SU-DHL-6 (cell line): ENCODE measurements around the gene P2RY14.

Experiments used
- H2AFZ ChIP-seq: fragments of 200-600 bp; sonication (generic); 2 replicates; pipeline ENCODE4 v1.6.1; 2014; ENCODE audit warnings: low read depth, mild to moderate bottlenecking, moderate library complexity, mixed read lengths, antibody characterized with exemption, low read length; ENCODE audit not compliant: severe bottlenecking
- H3F3A ChIP-seq: fragments of 200-600 bp; shearing (Covaris generic); 2 replicates; pipeline ENCODE4 v1.6.0; 2016; ENCODE audit warnings: antibody characterized with exemption, mild to moderate bottlenecking; ENCODE audit not compliant: insufficient read depth
- H3K27ac ChIP-seq: fragments of 200-600 bp; sonication (generic); 2 replicates; pipeline ENCODE4 v1.5.1; 2016; ENCODE audit warnings: low read depth, mild to moderate bottlenecking, low read length, moderate library complexity, mixed read lengths
- H3K27me3 ChIP-seq: fragments of 200-600 bp; sonication (generic), shearing (Covaris generic); 2 replicates; pipeline ENCODE4 v1.6.0; 2014; ENCODE audit warnings: mild to moderate bottlenecking, low read length
- H3K36me3 ChIP-seq: fragments of 200-600 bp; sonication (generic); 2 replicates; pipeline ENCODE4 v1.6.1; 2014; ENCODE audit warnings: mild to moderate bottlenecking, low read length, mixed read lengths
- H3K4me2 ChIP-seq: fragments of 300-600, 200-600 bp; shearing (Covaris generic), sonication (generic); 2 replicates; pipeline ENCODE4 v1.6.0; 2014; ENCODE audit warnings: low read length, low read depth, mild to moderate bottlenecking; ENCODE audit not compliant: poor library complexity, severe bottlenecking
- H3K4me3 ChIP-seq: fragments of 200-600 bp; sonication (generic); 2 replicates; pipeline ENCODE4 v1.5.1; 2014; ENCODE audit warnings: antibody characterized with exemption, low read length, mild to moderate bottlenecking, mixed read lengths; ENCODE audit not compliant: insufficient read depth, poor library complexity, severe bottlenecking
- H3K79me2 ChIP-seq: fragments of 200-600 bp; sonication (generic); 2 replicates; pipeline ENCODE4 v1.6.1; 2014; ENCODE audit warnings: mild to moderate bottlenecking, low read length, moderate library complexity; ENCODE audit not compliant: insufficient read depth
- H3K9ac ChIP-seq: fragments of 200-600 bp; sonication (generic); 2 replicates; pipeline ENCODE4 v1.7.0; 2014; ENCODE audit warnings: mild to moderate bottlenecking, low read length
- H3K9me2 ChIP-seq: fragments of 200-600 bp; sonication (generic); replicated peaks from 2 replicates; pipeline ENCODE4 v1.6.1; 2014; ENCODE audit warnings: low read length; ENCODE audit not compliant: insufficient read depth
- H3K9me3 ChIP-seq: fragments of 200-600 bp; sonication (generic); 2 replicates; pipeline ENCODE4 v1.6.1; 2014; ENCODE audit warnings: low read length, mixed read lengths; ENCODE audit not compliant: insufficient read depth
- H4K20me1 ChIP-seq: fragments of 200-600 bp; sonication (generic); 2 replicates; pipeline ENCODE4 v1.6.1; 2014; ENCODE audit warnings: low read depth, mild to moderate bottlenecking, antibody characterized with exemption, low read length, moderate library complexity, mixed read lengths
- CTCF ChIP-seq: fragments of 200-600 bp; sonication (generic); IDR thresholded peaks from one replicate; pipeline ENCODE4 v1.5.1; 2017; ENCODE audit warnings: antibody characterized with exemption, mild to moderate bottlenecking, low read length, moderate library complexity; ENCODE audit not compliant: insufficient read depth, poor library complexity, severe bottlenecking
- EZH2phosphoT487 ChIP-seq: fragments of 200-600 bp; sonication (generic), shearing (Covaris generic); conservative IDR thresholded peaks from 2 replicates; pipeline ENCODE4 v1.6.1; 2018; ENCODE audit warnings: mild to moderate bottlenecking, antibody characterized with exemption, low read length, moderate library complexity, mixed read lengths

P2RY14 gene

GRCh38 chr3:151191095-151191494 lies 87.2 kb downstream of the P2RY14 start:
- Histone ChIP-seq H3K36me3 (peaks cover 13% of the 10 kb centered on the region; the same call in 1 of the 2 replicates), H3K27me3 (no peaks in the 10 kb centered on the region), H3K27ac (no peak overlapping the region), H3K4me2 (no peak overlapping the region), H4K20me1 (no peaks in the 10 kb centered on the region), H2AFZ (no peak overlapping the region), H3K9ac (no peak overlapping the region), H3K9me2 (no peaks in the 10 kb centered on the region), H3K4me3 (no peak overlapping the region), H3K9me3 (no peaks in the 10 kb centered on the region), H3F3A (no peaks in the 10 kb centered on the region), H3K79me2 (no peaks in the 10 kb centered on the region)
- TF ChIP-seq CTCF = no peak

- Histone ChIP-seq H3F3A (no peaks in the 10 kb centered on the region), H2AFZ (no peak overlapping the region), H3K27me3 (no peaks in the 10 kb centered on the region), H3K4me3 (no peak overlapping the region), H3K4me2 (no peak overlapping the region), H3K27ac (no peak overlapping the region), H3K9me3 (no peaks in the 10 kb centered on the region), H4K20me1 (no peaks in the 10 kb centered on the region), H3K9me2 (no peaks in the 10 kb centered on the region), H3K36me3 (peaks cover 2% of the 10 kb centered on the region; the same call in 1 of the 2 replicates), H3K79me2 (no peaks in the 10 kb centered on the region), H3K9ac (no peak overlapping the region)
- TF ChIP-seq EZH2phosphoT487 (no peak), CTCF (no peak)
Observed at GRCh38 chr3:151183265-151183671, 95.1 kb downstream of the P2RY14 start.

- no peak overlapping the region for H3K4me2 ChIP-seq
- no peak for TF ChIP-seq CTCF
- no peaks in the 10 kb centered on the region for H3K27me3 ChIP-seq
- H3K4me3 ChIP-seq = no peak overlapping the region
- no peaks in the 10 kb centered on the region for H3K79me2 ChIP-seq
- no peaks in the 10 kb centered on the region for H3F3A ChIP-seq
- H3K9me2 ChIP-seq = no peaks in the 10 kb centered on the region
- H2AFZ ChIP-seq = no peak overlapping the region
- no peaks in the 10 kb centered on the region for H3K9me3 ChIP-seq
- no peak overlapping the region for H3K9ac ChIP-seq
- H3K36me3 ChIP-seq = no peaks in the 10 kb centered on the region; the same call in 1 of the 2 replicates
- no peaks in the 10 kb centered on the region for H4K20me1 ChIP-seq
- no peak overlapping the region for H3K27ac ChIP-seq
Observed at GRCh38 chr3:151182349-151183079, 95.8 kb downstream of the P2RY14 start.
